ENCODE results near the gene KSR2.

Gene KSR2

GRCh38 chr12:117517219-117517739, 451.5 kb downstream of the KSR2 start:
- DNase-seq, result no peak

GRCh38 chr12:117516034-117516433, 452.8 kb downstream of the KSR2 start:
- DNase-seq, result no peak

GRCh38 chr12:117514016-117514415, 454.8 kb downstream of the KSR2 start:
- DNase-seq, result peak in 1 of 2 experiments; percentile 55

GRCh38 chr12:117513353-117513752, 455.4 kb downstream of the KSR2 start:
- DNase-seq, result no peak

- DNase-seq, result no peak
Measured at GRCh38 chr12:117508468-117508867, 460.3 kb downstream of the KSR2 start.

- DNase-seq, result no peak
Measured at GRCh38 chr12:117507548-117507947, 461.2 kb downstream of the KSR2 start.

GRCh38 chr12:117506333-117506732, 462.5 kb downstream of the KSR2 start:
- no peak for DNase-seq

GRCh38 chr12:117502633-117503032, 466.2 kb downstream of the KSR2 start:
- DNase-seq, result no peak

- DNase-seq, result no peak
Measured at GRCh38 chr12:117502233-117502632, 466.6 kb downstream of the KSR2 start.

GRCh38 chr12:117501076-117501869, 467.5 kb downstream of the KSR2 start:
- DNase-seq, result no peak

- DNase-seq, result no peak
Measured at GRCh38 chr12:117499759-117500485, 468.9 kb downstream of the KSR2 start.

- no peak for DNase-seq
Measured at GRCh38 chr12:117498880-117499279, 469.9 kb downstream of the KSR2 start.

- no peak for DNase-seq
Measured at GRCh38 chr12:117498256-117498655, 470.5 kb downstream of the KSR2 start.

GRCh38 chr12:117497407-117497806, 471.4 kb downstream of the KSR2 start:
- no peak for DNase-seq

GRCh38 chr12:117494833-117495655, 473.7 kb downstream of the KSR2 start:
- no peak for DNase-seq

- no peak for DNase-seq
Measured at GRCh38 chr12:117491711-117492110, 477.1 kb downstream of the KSR2 start.

GRCh38 chr12:117490130-117490529, 478.7 kb downstream of the KSR2 start:
- DNase-seq, result no peak

GRCh38 chr12:117489671-117490070, 479.1 kb downstream of the KSR2 start:
- DNase-seq, result no peak

- no peak for DNase-seq
Measured at GRCh38 chr12:117486840-117487659, 481.7 kb downstream of the KSR2 start.

- DNase-seq, result no peak
Measured at GRCh38 chr12:117485984-117486839, 482.6 kb downstream of the KSR2 start.

GRCh38 chr12:117484901-117485300, 483.9 kb downstream of the KSR2 start:
- no peak for DNase-seq

All from NCI-H446 (cell line).